A673 (cell line): ENCODE data around the gene NMRAL1. TPM values are rescaled to one million over a fixed set of nuclear protein-coding genes. Genes with fewer than 3 reads are reported as not detected.

Experiments used
- BruUV-seq: library from RNA; stranded (reverse); fragments of 400-500 nt; replicated peaks from 2 replicates; lab custom pipeline; 2021; lab: Mats Ljungman, UMichigan
- CTCF ChIA-PET: fragments of 300-600 bp; sonication (Branson Sonifier 250); formaldehyde crosslinking; loops from one replicate; lab custom pipeline; 2022; ENCODE audit warnings: antibody characterized with exemption; lab: Charles Lee
- POLR2A ChIA-PET: fragments of 300-600 bp; sonication (Branson Sonifier 250); formaldehyde crosslinking; loops from one replicate; lab custom pipeline; 2022; ENCODE audit warnings: antibody characterized with exemption; ENCODE audit not compliant: low non-redundant PET; lab: Charles Lee
- DNase-seq: peaks from one replicate; pipeline ENCODE4 v3.0.0-alpha.2; 2015; ENCODE audit warnings: low spot score
- H3K27ac ChIP-seq: fragments of 200-600 bp; sonication (generic); 2 replicates; pipeline ENCODE4 v1.5.1; 2016; ENCODE audit warnings: mixed run types, low read depth, mild to moderate bottlenecking, mixed read lengths, antibody characterized with exemption, low read length; ENCODE audit not compliant: poor library complexity, severe bottlenecking
- H3K27me3 ChIP-seq: fragments of 200-600 bp; sonication (generic); replicated peaks from 2 replicates; pipeline ENCODE4 v1.6.1; 2017; ENCODE audit warnings: mixed run types, low read depth, mild to moderate bottlenecking, mixed read lengths, antibody characterized with exemption, low read length; ENCODE audit not compliant: insufficient read depth, poor library complexity
- H3K36me3 ChIP-seq: fragments of 200-600 bp; sonication (generic); 2 replicates; pipeline ENCODE4 v1.6.1; 2016; ENCODE audit warnings: mixed run types, mild to moderate bottlenecking, mixed read lengths, antibody characterized with exemption, low read length; ENCODE audit not compliant: insufficient read depth, poor library complexity, severe bottlenecking
- H3K4me1 ChIP-seq: fragments of 200-600 bp; sonication (generic); 2 replicates; pipeline ENCODE4 v1.6.1; 2017; ENCODE audit warnings: mixed run types, mild to moderate bottlenecking, mixed read lengths, antibody characterized with exemption, low read length; ENCODE audit not compliant: insufficient read depth, poor library complexity, severe bottlenecking
- H3K4me3 ChIP-seq: fragments of 200-600 bp; sonication (generic); 2 replicates; pipeline ENCODE4 v1.5.1; 2016; ENCODE audit warnings: low read depth, mixed run types, mild to moderate bottlenecking, mixed read lengths, low read length; ENCODE audit not compliant: poor library complexity, severe bottlenecking
- H3K9me3 ChIP-seq: fragments of 200-600 bp; sonication (generic); 2 replicates; pipeline ENCODE4 v1.6.1; 2016; ENCODE audit warnings: mixed run types, low read depth, mild to moderate bottlenecking, mixed read lengths, antibody characterized with exemption, low read length; ENCODE audit not compliant: poor library complexity, severe bottlenecking
- CTCF ChIP-seq: fragments of 300-800, 200-600 bp; sonication (generic); conservative IDR thresholded peaks from 2 replicates; pipeline ENCODE4 v1.5.1; 2017; ENCODE audit warnings: low read depth, mild to moderate bottlenecking, antibody characterized with exemption, low read length, moderate library complexity, mixed read lengths
- EZH2 ChIP-seq: fragments of 200-600 bp; sonication (generic); IDR thresholded peaks from 2 replicates; pipeline ENCODE4 v1.6.1; 2017; ENCODE audit warnings: borderline replicate concordance, low read depth, mild to moderate bottlenecking, mixed read lengths, antibody characterized with exemption, low read length; ENCODE audit not compliant: poor library complexity, severe bottlenecking
- intact Hi-C: fragments of 100-400 bp; cut with micrococcal nuclease; formaldehyde crosslinking; loops from one replicate; pipeline ENCODE4 v1.10.0; 2022; ENCODE audit not compliant: unreplicated experiment
- total RNA-seq: library from RNA; stranded (reverse); gene quantifications from 2 replicates; pipeline ENCODE4 v1.2.3, GENCODE V29; 2021

The NMRAL1 gene
- total RNA-seq, 1 experiment from 2014 or later = 85.8 TPM

GRCh38 chr16:4450430-4450829 lies 24.0 kb downstream of the NMRAL1 start:
- peak overlapping the region; percentile 82 for H3K27ac ChIP-seq
- intact Hi-C loops = no loop called here
- DNase-seq = no peak
- no TSS peak for BruUV-seq
- peaks cover 13% of the 10 kb centered on the region for H3K4me1 ChIP-seq
- H3K27me3 ChIP-seq = no peaks in the 10 kb centered on the region
- ChIA-PET CTCF (no interaction called here), POLR2A (no interaction called here)
- no peak overlapping the region for H3K4me3 ChIP-seq
- H3K9me3 ChIP-seq = no peaks in the 10 kb centered on the region
- H3K36me3 ChIP-seq = peaks cover 87% of the 10 kb centered on the region
- TF ChIP-seq CTCF = no peak
- TF ChIP-seq EZH2 = no peak

- intact Hi-C loops = no loop called here
- no peaks in the 10 kb centered on the region for H3K27me3 ChIP-seq
- H3K4me3 ChIP-seq = no peak overlapping the region
- peaks cover 86% of the 10 kb centered on the region for H3K36me3 ChIP-seq
- no peak for DNase-seq
- no TSS peak for BruUV-seq
- no peaks in the 10 kb centered on the region for H3K9me3 ChIP-seq
- CTCF ChIA-PET = no interaction called here
- H3K4me1 ChIP-seq = no peaks in the 10 kb centered on the region
- TF ChIP-seq CTCF = no peak
- TF ChIP-seq EZH2 = no peak
- POLR2A ChIA-PET = no interaction called here
- no peak overlapping the region for H3K27ac ChIP-seq
These were observed 30.4 kb downstream of the NMRAL1 start for GRCh38 chr16:4443986-4444385.

GRCh38 chr16:4443271-4443670 lies 31.2 kb downstream of the NMRAL1 start:
- H3K9me3 ChIP-seq = no peaks in the 10 kb centered on the region
- H3K4me1 ChIP-seq = no peaks in the 10 kb centered on the region
- TF ChIP-seq EZH2 (no peak), CTCF (no peak)
- H3K36me3 ChIP-seq = peaks cover 88% of the 10 kb centered on the region
- no peak overlapping the region for H3K4me3 ChIP-seq
- CTCF ChIA-PET = no interaction called here
- intact Hi-C loops = no loop called here
- BruUV-seq = no TSS peak
- no peak for DNase-seq
- H3K27me3 ChIP-seq = no peaks in the 10 kb centered on the region
- H3K27ac ChIP-seq = no peak overlapping the region
- POLR2A ChIA-PET = no interaction called here
